Brain microvascular endothelial cell (primary cell): Measurements from ENCODE around the gene CDNF.

Source experiments
- DNase-seq: peaks from one replicate; pipeline ENCODE4 v3.0.0-alpha.2; 2020
- H3K27ac ChIP-seq: fragments of 250-450 bp; sonication (Bioruptor Pico); 2 replicates; pipeline ENCODE4 v1.5.1; 2020; ENCODE audit warnings: mild to moderate bottlenecking, moderate library complexity
- H3K27me3 ChIP-seq: fragments of 250-450 bp; sonication (Bioruptor Pico); replicated peaks from 2 replicates; pipeline ENCODE4 v1.5.1; 2020; ENCODE audit warnings: mild to moderate bottlenecking
- H3K36me3 ChIP-seq: fragments of 250-450 bp; sonication (Bioruptor Pico); replicated peaks from 2 replicates; pipeline ENCODE4 v1.5.1; 2020; ENCODE audit warnings: mild to moderate bottlenecking
- H3K4me3 ChIP-seq: 2 replicates; pipeline ENCODE4 v1.5.1; 2011; ENCODE audit warnings: low read depth, mild to moderate bottlenecking, control low read depth, low read length, moderate library complexity
- in situ Hi-C: cut with HindIII; loops from 2 replicates; pipeline ENCODE4 v1.10.0; 2017; ENCODE audit warnings: low sequenced_read_pairs, low pct_ligation_motif_present
- TF ChIP-seq, protein P1 (sequence below): IDR thresholded peaks from 2 replicates; pipeline ENCODE4 v1.5.1; 2011; ENCODE audit warnings: low read depth, mild to moderate bottlenecking, moderate library complexity, low read length, control low read depth, inconsistent platforms; ENCODE audit errors: missing control alignments

Gene CDNF

DNA sequence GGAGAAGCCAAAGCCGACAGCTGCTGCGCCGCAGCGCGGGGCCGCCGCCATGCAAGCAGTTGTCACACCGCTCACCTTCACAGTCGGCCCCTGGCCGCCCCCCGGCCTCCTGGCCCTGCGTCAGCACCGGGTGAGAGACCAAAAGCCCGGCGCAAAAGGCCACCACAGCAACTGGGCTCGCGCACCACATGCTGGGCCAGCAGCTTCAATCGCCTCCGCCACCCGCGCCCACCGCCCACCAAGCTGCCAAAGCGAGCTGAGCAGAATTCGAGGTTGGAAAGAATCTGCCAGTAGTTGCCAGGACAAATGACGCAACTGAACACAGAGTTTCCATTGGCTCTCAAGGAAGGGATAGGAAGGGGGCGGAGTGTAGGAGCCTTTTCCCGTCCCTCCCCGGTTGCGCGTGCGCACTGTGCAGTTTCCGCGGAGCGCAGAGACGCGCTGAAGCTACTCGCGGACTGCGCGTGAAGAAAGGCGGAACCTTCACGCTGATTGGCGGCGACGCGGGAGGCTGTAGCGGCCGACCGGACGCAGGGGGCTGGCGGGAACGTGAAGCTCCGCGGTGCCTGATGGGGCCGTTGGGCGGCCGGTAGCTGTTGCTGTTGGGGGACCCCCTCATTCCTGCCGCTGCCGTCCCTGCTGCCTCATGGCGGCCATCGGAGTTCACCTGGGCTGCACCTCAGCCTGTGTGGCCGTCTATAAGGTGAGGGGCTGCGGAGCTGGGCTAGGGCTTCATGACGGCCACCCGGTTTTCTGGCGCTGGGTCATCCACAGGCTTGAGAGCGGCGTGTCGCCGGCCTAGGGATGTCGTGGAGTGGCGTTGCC lies at the start of gene CDNF, which contains the start of the genes HSPA14 and MSANTD7:
TSS of gene CDNF (minus strand) at position 281 of the 825 bp plus-strand sequence. CDS start at position 190, 91 bp downstream.
TSS of gene HSPA14 (plus strand) at position 550 of the 825 bp plus-strand sequence. CDS start at position 647, 97 bp downstream.
TSS of gene MSANTD7 (plus strand) at position 550 of the 825 bp plus-strand sequence. CDS start 3,979 bp downstream, outside the sequence.
- DNase-seq: peak; percentile 98
- TF ChIP-seq, protein P1, sequence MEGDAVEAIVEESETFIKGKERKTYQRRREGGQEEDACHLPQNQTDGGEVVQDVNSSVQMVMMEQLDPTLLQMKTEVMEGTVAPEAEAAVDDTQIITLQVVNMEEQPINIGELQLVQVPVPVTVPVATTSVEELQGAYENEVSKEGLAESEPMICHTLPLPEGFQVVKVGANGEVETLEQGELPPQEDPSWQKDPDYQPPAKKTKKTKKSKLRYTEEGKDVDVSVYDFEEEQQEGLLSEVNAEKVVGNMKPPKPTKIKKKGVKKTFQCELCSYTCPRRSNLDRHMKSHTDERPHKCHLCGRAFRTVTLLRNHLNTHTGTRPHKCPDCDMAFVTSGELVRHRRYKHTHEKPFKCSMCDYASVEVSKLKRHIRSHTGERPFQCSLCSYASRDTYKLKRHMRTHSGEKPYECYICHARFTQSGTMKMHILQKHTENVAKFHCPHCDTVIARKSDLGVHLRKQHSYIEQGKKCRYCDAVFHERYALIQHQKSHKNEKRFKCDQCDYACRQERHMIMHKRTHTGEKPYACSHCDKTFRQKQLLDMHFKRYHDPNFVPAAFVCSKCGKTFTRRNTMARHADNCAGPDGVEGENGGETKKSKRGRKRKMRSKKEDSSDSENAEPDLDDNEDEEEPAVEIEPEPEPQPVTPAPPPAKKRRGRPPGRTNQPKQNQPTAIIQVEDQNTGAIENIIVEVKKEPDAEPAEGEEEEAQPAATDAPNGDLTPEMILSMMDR: no peak
- peaks cover 17% of the 10 kb centered on the region for H3K36me3 ChIP-seq
- no peaks in the 10 kb centered on the region for H3K27me3 ChIP-seq
- peak within 1 kb of the TSS; percentile 95 for H3K4me3 ChIP-seq
- peak within 1 kb of the TSS; percentile 76 for H3K27ac ChIP-seq
- in situ Hi-C loops: no loop called here

DNA sequence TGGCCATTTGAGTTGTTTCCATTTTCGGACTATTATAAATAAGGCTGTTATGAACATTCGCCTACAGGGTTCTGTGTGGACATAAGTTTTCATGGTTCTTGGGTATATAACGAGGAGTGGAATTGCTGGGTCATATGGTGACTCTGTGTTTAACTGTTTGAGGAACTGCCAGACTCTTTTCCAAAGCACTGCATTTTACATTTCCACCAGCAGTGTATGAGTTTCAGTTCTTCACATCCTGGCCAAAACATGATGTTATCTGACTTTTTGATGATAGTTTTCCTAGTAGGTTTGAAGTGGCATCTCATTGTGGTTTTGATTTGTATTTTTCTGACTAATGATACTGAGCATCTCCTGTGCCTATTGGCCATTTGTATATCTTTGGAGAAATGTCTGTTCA lies 46.2 kb upstream of the CDNF start:
- Histone ChIP-seq H3K4me3 (no peak overlapping the region), H3K27me3 (no peaks in the 10 kb centered on the region), H3K27ac (no peak overlapping the region), H3K36me3 (no peaks in the 10 kb centered on the region)
- in situ Hi-C loops: no loop called here
- TF ChIP-seq, protein P1: no peak
- no peak for DNase-seq

DNA sequence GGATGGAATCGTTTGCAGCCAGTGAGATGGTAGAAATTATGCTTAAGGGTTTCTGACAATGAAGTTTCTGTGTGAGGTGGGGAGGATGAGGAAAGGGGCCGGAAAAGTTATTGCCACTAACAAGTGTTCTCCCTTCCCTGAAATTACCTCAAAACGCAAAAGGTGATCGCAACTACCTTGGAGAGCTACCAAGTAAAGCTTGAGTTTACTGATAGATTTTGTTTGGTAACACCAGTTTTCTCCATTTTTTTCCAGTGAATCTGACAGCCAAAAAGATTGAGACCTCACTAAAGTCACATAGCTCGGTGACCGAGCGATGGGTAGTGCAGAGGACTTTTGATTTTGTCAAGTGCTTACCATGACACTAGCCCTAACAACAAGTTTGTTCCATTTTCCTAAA lies 42.4 kb upstream of the CDNF start:
- Histone ChIP-seq H3K27ac (no peak overlapping the region), H3K4me3 (peak overlapping the region; percentile 75)

DNA sequence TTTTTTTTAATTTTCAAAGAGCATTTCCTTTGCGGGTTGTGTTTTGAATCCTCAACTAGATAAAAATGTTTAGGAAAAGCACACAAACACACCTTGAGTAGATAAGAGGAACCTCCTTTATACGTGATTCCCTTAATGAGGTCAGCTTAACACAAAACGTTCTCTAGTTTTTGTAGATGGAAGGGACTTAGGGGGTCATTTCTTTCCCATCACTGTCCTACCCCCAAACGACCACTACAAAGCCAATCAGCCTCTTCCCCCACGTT lies 42.0 kb upstream of the CDNF start:
- H3K27ac ChIP-seq: no peak overlapping the region
- in situ Hi-C loops: no loop called here
- no peaks in the 10 kb centered on the region for H3K27me3 ChIP-seq
- no peak for DNase-seq
- TF ChIP-seq, protein P1: no peak
- H3K36me3 ChIP-seq: no peaks in the 10 kb centered on the region
- H3K4me3 ChIP-seq: peak overlapping the region; percentile 75

More for the DNA sequence above, 42.4 kb upstream of the CDNF start:
- no peaks in the 10 kb centered on the region for H3K36me3 ChIP-seq
- DNase-seq: no peak
- TF ChIP-seq, protein P1: no peak
- no peaks in the 10 kb centered on the region for H3K27me3 ChIP-seq
- in situ Hi-C loops: no loop called here

DNA sequence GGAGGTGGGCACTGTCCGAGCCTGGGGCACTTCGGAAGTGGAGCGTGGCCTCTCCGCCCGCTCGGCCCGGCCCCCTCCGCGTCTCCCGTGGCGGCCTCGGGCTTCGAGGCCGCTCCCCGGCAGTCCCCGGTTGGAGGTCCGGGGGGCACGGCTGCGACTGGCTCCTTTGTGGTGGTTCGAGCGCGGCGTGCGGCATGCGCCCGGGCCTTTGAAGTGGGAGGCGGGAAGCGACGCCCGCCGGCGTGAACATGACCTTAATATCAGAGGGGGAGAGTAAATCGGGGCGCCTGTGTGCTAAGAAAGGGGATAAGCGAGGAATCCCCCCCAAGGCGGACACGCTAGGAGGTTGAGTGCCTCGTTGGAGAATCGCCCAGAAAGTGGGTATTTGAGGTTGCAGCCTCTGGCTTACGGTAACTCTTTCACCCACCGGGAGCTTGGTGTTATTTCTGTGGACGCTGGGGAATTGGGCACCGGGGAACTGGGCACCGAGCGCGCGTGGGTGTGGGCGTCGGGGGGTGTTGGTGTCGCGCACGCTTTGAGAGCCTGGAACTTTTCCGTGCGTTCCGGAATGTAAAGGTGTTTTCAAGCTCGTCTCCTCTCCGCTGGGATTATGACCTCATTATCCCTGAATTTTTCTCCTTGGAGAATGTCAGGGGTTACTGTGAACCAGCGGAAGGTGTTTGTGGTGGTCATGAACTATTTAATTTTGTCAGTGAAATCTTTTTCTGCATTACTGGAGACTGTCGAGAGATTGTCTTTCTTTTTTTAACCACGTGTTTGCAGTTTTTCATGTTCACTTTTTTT lies 41.5 kb upstream of the CDNF start:
- in situ Hi-C loops: no loop called here
- Histone ChIP-seq H3K4me3 (peak overlapping the region; percentile 75), H3K27me3 (no peaks in the 10 kb centered on the region), H3K36me3 (no peaks in the 10 kb centered on the region), H3K27ac (peak overlapping the region; percentile 39)
- TF ChIP-seq, protein P1: no peak
- no peak for DNase-seq
